SK-N-SH (cell line): ENCODE data around the gene SOX10. TPM values are rescaled to one million over a fixed set of nuclear protein-coding genes. Genes with fewer than 3 reads are reported as not detected.

Source experiments
- CTCF ChIA-PET: fragments of 300-600, 350-600 bp; formaldehyde crosslinking; extraction: SDS; loops from one replicate; lab custom pipeline; 2021; lab: Yijun Ruan, JAX
- POLR2A ChIA-PET: fragments of 350-600 bp; sonication (Branson Sonifier 250); formaldehyde crosslinking; extraction: SDS; loops from one replicate; lab custom pipeline; 2020; ENCODE audit warnings: antibody characterized with exemption, inconsistent platforms; lab: Yijun Ruan, JAX
- DNase-seq: peaks from one replicate; pipeline ENCODE4 v3.0.0; 2012
- H2AFZ ChIP-seq: fragments of 200-600 bp; sonication (generic); 2 replicates; pipeline ENCODE4 v1.8.1; 2016; ENCODE audit warnings: antibody characterized with exemption, mild to moderate bottlenecking, low read depth
- H3F3A ChIP-seq: fragments of 200-600 bp; sonication (generic); replicated peaks from 2 replicates; pipeline ENCODE3; 2016; ENCODE audit warnings: antibody characterized with exemption, mild to moderate bottlenecking; ENCODE audit not compliant: insufficient read depth
- H3K27ac ChIP-seq, 2 experiments: fragments of 200-500 bp in 1 of 2; fragments of 200-600 bp in 1 of 2; sonication (Bioruptor generic) in 1 of 2; sonication (generic), shearing (Covaris generic) in 1 of 2; 2 replicates each; pipeline versions ENCODE4 v1.5.1 to v1.6.1; 2014 to 2016; ENCODE audit warnings: low read depth in 2 of 2, inconsistent platforms in 1 of 2, low read length in 1 of 2, mild to moderate bottlenecking in 1 of 2, mixed read lengths in 1 of 2
- H3K27me3 ChIP-seq: fragments of 200-600 bp; sonication (generic), shearing (Covaris generic); 2 replicates; pipeline ENCODE4 v1.6.1; 2016; ENCODE audit warnings: mixed run types; ENCODE audit not compliant: insufficient read depth
- H3K36me3 ChIP-seq, 2 experiments: fragments of 200-500 bp in 1 of 2; fragments of 200-600 bp in 1 of 2; sonication (Bioruptor generic) in 1 of 2; sonication (generic) in 1 of 2; replicated peaks in 1 of 2; 2 replicates each; pipeline versions ENCODE3 to v1.5.1; 2014 to 2016; ENCODE audit warnings: low read length in 1 of 2, mild to moderate bottlenecking in 1 of 2; ENCODE audit not compliant: insufficient read depth in 2 of 2, control insufficient read depth in 1 of 2
- H3K4me1 ChIP-seq, 2 experiments: fragments of 200-500 bp in 1 of 2; fragments of 200-600 bp in 1 of 2; sonication (Bioruptor generic) in 1 of 2; sonication (generic), shearing (Covaris generic) in 1 of 2; 2 replicates each; pipeline versions ENCODE4 v1.5.1 to v1.6.1; 2014 to 2016; ENCODE audit warnings: low read depth in 1 of 2, low read length in 1 of 2, mixed run types in 1 of 2; ENCODE audit not compliant: insufficient read depth in 2 of 2, control insufficient read depth in 1 of 2
- H3K4me2 ChIP-seq: fragments of 200-600 bp; sonication (generic), shearing (Covaris generic); 2 replicates; pipeline ENCODE4 v1.6.1; 2017; ENCODE audit warnings: mixed run types
- H3K4me3 ChIP-seq, 2 experiments: fragments of 200-500 bp in 1 of 2; fragments of 200-600 bp in 1 of 2; sonication (Bioruptor generic) in 1 of 2; sonication (generic), shearing (Covaris generic) in 1 of 2; 2 replicates each; pipeline versions ENCODE4 v1.5.1 to v1.8.1; 2014 to 2016; ENCODE audit warnings: low read depth in 2 of 2, inconsistent platforms in 1 of 2, low read length in 1 of 2, mild to moderate bottlenecking in 1 of 2, mixed read lengths in 1 of 2, moderate library complexity in 1 of 2
- H3K79me2 ChIP-seq: fragments of 200-600 bp; sonication (generic); 2 replicates; pipeline ENCODE4 v1.8.1; 2017; ENCODE audit warnings: mild to moderate bottlenecking; ENCODE audit not compliant: insufficient read depth
- H3K9ac ChIP-seq: fragments of 200-600 bp; sonication (generic); 2 replicates; pipeline ENCODE4 v1.6.1; 2017; ENCODE audit warnings: mixed run types
- H3K9me2 ChIP-seq: fragments of 200-600 bp; sonication (generic); 2 replicates; pipeline ENCODE4 v1.6.1; 2017; ENCODE audit warnings: mixed run types
- H3K9me3 ChIP-seq: fragments of 200-600 bp; sonication (generic); 2 replicates; pipeline ENCODE4 v1.6.1; 2017; ENCODE audit warnings: mixed run types, mild to moderate bottlenecking, moderate library complexity
- H4K20me1 ChIP-seq: fragments of 200-600 bp; sonication (generic); 2 replicates; pipeline ENCODE4 v1.6.1; 2017; ENCODE audit warnings: mild to moderate bottlenecking, mixed run types; ENCODE audit not compliant: insufficient read depth
- EP300 ChIP-seq, 2 experiments: IDR thresholded peaks; 2 replicates each; pipeline versions ENCODE4 v1.4.0 to v1.6.1; 2012; ENCODE audit warnings: borderline replicate concordance in 1 of 2, low read depth in 1 of 2, low read length in 1 of 2
- GABPA ChIP-seq: IDR thresholded peaks from 2 replicates; pipeline ENCODE4 v1.4.0; 2012; ENCODE audit warnings: low read depth, mild to moderate bottlenecking
- GATA2 ChIP-seq: sonication (generic); formaldehyde crosslinking; IDR thresholded peaks from 2 replicates; pipeline ENCODE4 v1.5.0; 2020; ENCODE audit warnings: mild to moderate bottlenecking, missing genetic modification reagents
- IRF3 ChIP-seq: fragments of 150-350 bp; IDR thresholded peaks from 2 replicates; pipeline ENCODE4 v1.6.1; 2016; ENCODE audit warnings: mild to moderate bottlenecking, low read depth, low read length
- JUND ChIP-seq: IDR thresholded peaks from 2 replicates; pipeline ENCODE4 v1.4.0; 2012
- NFIC ChIP-seq: IDR thresholded peaks from 2 replicates; pipeline ENCODE4 v1.4.0; 2012; ENCODE audit warnings: borderline replicate concordance
- NRF1 ChIP-seq: IDR thresholded peaks from 2 replicates; pipeline ENCODE4 v1.6.1; 2012; ENCODE audit warnings: low read depth, mild to moderate bottlenecking, low read length
- POLR2AphosphoS5 ChIP-seq: IDR thresholded peaks from 2 replicates; pipeline ENCODE4 v1.6.1; 2012; ENCODE audit warnings: low read depth, low read length
- TAF1 ChIP-seq: IDR thresholded peaks from 2 replicates; pipeline ENCODE4 v1.6.1; 2012; ENCODE audit warnings: low read depth, mild to moderate bottlenecking, low read length, moderate library complexity, borderline replicate concordance
- TCF12 ChIP-seq: IDR thresholded peaks from 2 replicates; pipeline ENCODE4 v1.4.0; 2012
- TEAD4 ChIP-seq: IDR thresholded peaks from 2 replicates; pipeline ENCODE4 v1.4.0; 2012; ENCODE audit warnings: mild to moderate bottlenecking, borderline replicate concordance; ENCODE audit not compliant: insufficient read depth
- USF2 ChIP-seq: fragments of 150-350 bp; IDR thresholded peaks from 2 replicates; pipeline ENCODE4 v1.6.1; 2017; ENCODE audit warnings: antibody characterized with exemption, low read length, low read depth, borderline replicate concordance
- YY1 ChIP-seq: IDR thresholded peaks from 2 replicates; pipeline ENCODE4 v1.4.0; 2012; ENCODE audit warnings: low read depth, mild to moderate bottlenecking
- WGBS: methylation state at CpG from one replicate; pipeline ENCODE4 v1.1.6; 2017; ENCODE audit warnings: low lambda C conversion rate; 5-methylcytosine and 5-hydroxymethylcytosine counted together
- polyA plus RNA-seq, 3 experiments: library from polyadenylated mRNA; depleted of rRNA; stranded (reverse); fragments of >200 nt; gene quantifications; 2 replicates each; pipeline ENCODE4 v1.2.3, GENCODE V29; 2012
- TF ChIP-seq, protein P1 (sequence below): IDR thresholded peaks from 2 replicates; pipeline ENCODE4 v1.4.0; 2012; ENCODE audit warnings: low read depth, borderline replicate concordance

The SOX10 gene
- polyA plus RNA-seq, 1 of the 3 experiments (the other 2 are of a cell fraction), result not detected

DNA sequence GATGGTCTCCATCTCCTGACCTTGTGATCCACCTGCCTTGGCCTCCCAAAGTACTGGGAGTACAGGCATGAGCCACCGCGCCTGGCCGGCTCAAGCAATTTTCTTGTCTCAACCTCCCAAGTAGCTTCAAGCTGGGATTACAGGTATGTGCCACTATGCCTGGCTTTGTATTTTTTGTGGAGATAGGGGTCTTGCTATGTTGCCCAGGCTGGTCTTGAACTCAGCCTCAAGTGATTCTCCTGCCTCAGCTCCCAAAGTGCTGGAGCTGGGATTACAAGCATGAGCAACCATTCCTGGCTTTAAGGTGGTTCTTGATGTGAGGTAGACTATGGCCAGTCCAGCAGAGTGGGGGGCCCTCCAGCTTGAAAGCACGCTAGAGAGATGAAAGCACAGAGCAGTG lies 23.3 kb downstream of the SOX10 start (continued):
- TF ChIP-seq TCF12 (no peak), EP300 (IDR thresholded peaks at IDR 0.05; ENCODE audit: borderline replicate concordance in 1 of 2, low read depth in 1 of 2, low read length in 1 of 2) (no peak), TEAD4 (no peak), YY1 (no peak)

DNA sequence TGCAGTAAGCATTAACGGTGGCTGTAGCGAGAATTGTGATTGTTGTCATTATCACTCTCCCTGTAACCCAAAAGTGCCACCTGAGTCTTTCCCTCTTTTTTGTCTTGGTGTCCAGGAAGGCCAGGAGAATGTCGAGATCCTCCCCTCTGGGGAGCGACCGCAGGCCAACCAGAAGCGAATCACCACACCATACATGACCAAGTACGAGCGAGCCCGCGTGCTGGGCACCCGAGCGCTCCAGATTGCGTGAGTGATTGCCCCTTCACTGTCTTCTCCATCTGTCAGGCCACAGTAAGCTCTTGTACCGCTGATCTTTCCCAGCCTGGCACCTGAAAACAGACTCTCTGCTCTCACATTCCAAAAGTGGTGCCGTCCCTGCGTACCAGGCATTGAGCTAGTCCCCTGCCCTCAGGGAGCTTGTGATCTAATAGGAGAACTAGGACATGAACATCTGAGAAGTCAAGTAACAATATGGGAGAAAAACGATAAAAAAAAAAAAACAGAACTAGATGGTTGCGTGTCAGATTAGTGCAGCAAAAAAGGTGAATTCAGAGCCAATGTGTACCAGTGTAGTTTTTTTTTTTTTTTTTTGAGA lies 25.0 kb downstream of the SOX10 start:
- over 99% methylated on average over 13 of the region's 18 CpGs for whole genome bisulfite sequencing
- Histone ChIP-seq H3K4me3 (no peak overlapping the region), H4K20me1 (no peaks in the 10 kb centered on the region), H3K36me3 (peaks cover 0 to 24% of the 10 kb centered on the region in 2 experiments), H3K9me2 (no peaks in the 10 kb centered on the region), H2AFZ (no peak overlapping the region), H3K79me2 (peaks cover 19% of the 10 kb centered on the region), H3K4me1 (peaks cover 0 to 3% of the 10 kb centered on the region in 2 experiments; a peak in 2 of 4 replicates), H3K27ac (no peak overlapping the region), H3F3A (no peaks in the 10 kb centered on the region), H3K9me3 (no peaks in the 10 kb centered on the region), H3K9ac (no peak overlapping the region), H3K4me2 (no peak overlapping the region), H3K27me3 (no peaks in the 10 kb centered on the region)
- POLR2A ChIA-PET, result no interaction called here
- TF ChIP-seq GABPA (no peak), GATA2 (CRISPR knock-in tag) (no peak), USF2 (no peak), POLR2AphosphoS5 (no peak), NFIC (no peak), TCF12 (no peak), IRF3 (no peak), TAF1 (no peak), JUND (no peak), NRF1 (no peak)
- TF ChIP-seq, protein P1, sequence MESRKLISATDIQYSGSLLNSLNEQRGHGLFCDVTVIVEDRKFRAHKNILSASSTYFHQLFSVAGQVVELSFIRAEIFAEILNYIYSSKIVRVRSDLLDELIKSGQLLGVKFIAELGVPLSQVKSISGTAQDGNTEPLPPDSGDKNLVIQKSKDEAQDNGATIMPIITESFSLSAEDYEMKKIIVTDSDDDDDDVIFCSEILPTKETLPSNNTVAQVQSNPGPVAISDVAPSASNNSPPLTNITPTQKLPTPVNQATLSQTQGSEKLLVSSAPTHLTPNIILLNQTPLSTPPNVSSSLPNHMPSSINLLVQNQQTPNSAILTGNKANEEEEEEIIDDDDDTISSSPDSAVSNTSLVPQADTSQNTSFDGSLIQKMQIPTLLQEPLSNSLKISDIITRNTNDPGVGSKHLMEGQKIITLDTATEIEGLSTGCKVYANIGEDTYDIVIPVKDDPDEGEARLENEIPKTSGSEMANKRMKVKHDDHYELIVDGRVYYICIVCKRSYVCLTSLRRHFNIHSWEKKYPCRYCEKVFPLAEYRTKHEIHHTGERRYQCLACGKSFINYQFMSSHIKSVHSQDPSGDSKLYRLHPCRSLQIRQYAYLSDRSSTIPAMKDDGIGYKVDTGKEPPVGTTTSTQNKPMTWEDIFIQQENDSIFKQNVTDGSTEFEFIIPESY, result no peak
- CTCF ChIA-PET, result interaction anchor here (1.6 kb wide), 1 partner anchor 25 kb away, joined by 4 read pairs; no protein-coding TSS in a partner anchor
- DNase-seq, result no peak
